SK-N-SH (cell line): Measurements from ENCODE around the gene BNC2. TPM values are rescaled to one million over a fixed set of nuclear protein-coding genes. Genes with fewer than 3 reads are reported as not detected.

Source experiments
- CTCF ChIA-PET: fragments of 300-600, 350-600 bp; formaldehyde crosslinking; extraction: SDS; loops from one replicate; lab custom pipeline; 2021; lab: Yijun Ruan, JAX
- POLR2A ChIA-PET: fragments of 350-600 bp; sonication (Branson Sonifier 250); formaldehyde crosslinking; extraction: SDS; loops from one replicate; lab custom pipeline; 2020; ENCODE audit warnings: antibody characterized with exemption, inconsistent platforms; lab: Yijun Ruan, JAX
- DNase-seq: peaks from one replicate; pipeline ENCODE4 v3.0.0; 2012
- H2AFZ ChIP-seq: fragments of 200-600 bp; sonication (generic); 2 replicates; pipeline ENCODE4 v1.8.1; 2016; ENCODE audit warnings: antibody characterized with exemption, mild to moderate bottlenecking, low read depth
- H3F3A ChIP-seq: fragments of 200-600 bp; sonication (generic); replicated peaks from 2 replicates; pipeline ENCODE3; 2016; ENCODE audit warnings: antibody characterized with exemption, mild to moderate bottlenecking; ENCODE audit not compliant: insufficient read depth
- H3K27ac ChIP-seq, 2 experiments: fragments of 200-500 bp in 1 of 2; fragments of 200-600 bp in 1 of 2; sonication (Bioruptor generic) in 1 of 2; sonication (generic), shearing (Covaris generic) in 1 of 2; 2 replicates each; pipeline versions ENCODE4 v1.5.1 to v1.6.1; 2014 to 2016; ENCODE audit warnings: low read depth in 2 of 2, inconsistent platforms in 1 of 2, low read length in 1 of 2, mild to moderate bottlenecking in 1 of 2, mixed read lengths in 1 of 2
- H3K27me3 ChIP-seq: fragments of 200-600 bp; sonication (generic), shearing (Covaris generic); 2 replicates; pipeline ENCODE4 v1.6.1; 2016; ENCODE audit warnings: mixed run types; ENCODE audit not compliant: insufficient read depth
- H3K36me3 ChIP-seq, 2 experiments: fragments of 200-500 bp in 1 of 2; fragments of 200-600 bp in 1 of 2; sonication (Bioruptor generic) in 1 of 2; sonication (generic) in 1 of 2; replicated peaks in 1 of 2; 2 replicates each; pipeline versions ENCODE3 to v1.5.1; 2014 to 2016; ENCODE audit warnings: low read length in 1 of 2, mild to moderate bottlenecking in 1 of 2; ENCODE audit not compliant: insufficient read depth in 2 of 2, control insufficient read depth in 1 of 2
- H3K4me1 ChIP-seq, 2 experiments: fragments of 200-500 bp in 1 of 2; fragments of 200-600 bp in 1 of 2; sonication (Bioruptor generic) in 1 of 2; sonication (generic), shearing (Covaris generic) in 1 of 2; 2 replicates each; pipeline versions ENCODE4 v1.5.1 to v1.6.1; 2014 to 2016; ENCODE audit warnings: low read depth in 1 of 2, low read length in 1 of 2, mixed run types in 1 of 2; ENCODE audit not compliant: insufficient read depth in 2 of 2, control insufficient read depth in 1 of 2
- H3K4me2 ChIP-seq: fragments of 200-600 bp; sonication (generic), shearing (Covaris generic); 2 replicates; pipeline ENCODE4 v1.6.1; 2017; ENCODE audit warnings: mixed run types
- H3K4me3 ChIP-seq, 2 experiments: fragments of 200-500 bp in 1 of 2; fragments of 200-600 bp in 1 of 2; sonication (Bioruptor generic) in 1 of 2; sonication (generic), shearing (Covaris generic) in 1 of 2; 2 replicates each; pipeline versions ENCODE4 v1.5.1 to v1.8.1; 2014 to 2016; ENCODE audit warnings: low read depth in 2 of 2, inconsistent platforms in 1 of 2, low read length in 1 of 2, mild to moderate bottlenecking in 1 of 2, mixed read lengths in 1 of 2, moderate library complexity in 1 of 2
- H3K79me2 ChIP-seq: fragments of 200-600 bp; sonication (generic); 2 replicates; pipeline ENCODE4 v1.8.1; 2017; ENCODE audit warnings: mild to moderate bottlenecking; ENCODE audit not compliant: insufficient read depth
- H3K9ac ChIP-seq: fragments of 200-600 bp; sonication (generic); 2 replicates; pipeline ENCODE4 v1.6.1; 2017; ENCODE audit warnings: mixed run types
- H3K9me2 ChIP-seq: fragments of 200-600 bp; sonication (generic); 2 replicates; pipeline ENCODE4 v1.6.1; 2017; ENCODE audit warnings: mixed run types
- H3K9me3 ChIP-seq: fragments of 200-600 bp; sonication (generic); 2 replicates; pipeline ENCODE4 v1.6.1; 2017; ENCODE audit warnings: mixed run types, mild to moderate bottlenecking, moderate library complexity
- H4K20me1 ChIP-seq: fragments of 200-600 bp; sonication (generic); 2 replicates; pipeline ENCODE4 v1.6.1; 2017; ENCODE audit warnings: mild to moderate bottlenecking, mixed run types; ENCODE audit not compliant: insufficient read depth
- CTCF ChIP-seq: fragments of 200-600 bp; sonication (generic); IDR thresholded peaks from 2 replicates; pipeline ENCODE4 v1.6.1; 2017; ENCODE audit warnings: antibody characterized with exemption, mild to moderate bottlenecking, moderate library complexity
- FOXJ3 ChIP-seq: sonication (generic); formaldehyde crosslinking; IDR thresholded peaks from 2 replicates; pipeline ENCODE4 v1.5.1; 2020; ENCODE audit warnings: mild to moderate bottlenecking, missing genetic modification reagents
- FOXM1 ChIP-seq: IDR thresholded peaks from 2 replicates; pipeline ENCODE4 v1.4.0; 2012; ENCODE audit warnings: low read depth, mild to moderate bottlenecking
- GATA2 ChIP-seq: sonication (generic); formaldehyde crosslinking; IDR thresholded peaks from 2 replicates; pipeline ENCODE4 v1.5.0; 2020; ENCODE audit warnings: mild to moderate bottlenecking, missing genetic modification reagents
- JUND ChIP-seq: IDR thresholded peaks from 2 replicates; pipeline ENCODE4 v1.4.0; 2012
- NRF1 ChIP-seq: IDR thresholded peaks from 2 replicates; pipeline ENCODE4 v1.6.1; 2012; ENCODE audit warnings: low read depth, mild to moderate bottlenecking, low read length
- RAD21 ChIP-seq: IDR thresholded peaks from 2 replicates; pipeline ENCODE4 v1.6.1; 2012; ENCODE audit warnings: mild to moderate bottlenecking, low read length
- RCOR1 ChIP-seq: fragments of 150-350 bp; IDR thresholded peaks from 2 replicates; pipeline ENCODE4 v1.6.1; 2017; ENCODE audit warnings: antibody characterized with exemption, low read length
- REST ChIP-seq: IDR thresholded peaks from 2 replicates; pipeline ENCODE4 v1.6.1; 2012; ENCODE audit warnings: mild to moderate bottlenecking, low read depth, low read length, moderate library complexity
- RFX5 ChIP-seq: IDR thresholded peaks from 2 replicates; pipeline ENCODE4 v1.6.1; 2012; ENCODE audit warnings: mild to moderate bottlenecking, improper control_type of control experiment, low read length
- RXRA ChIP-seq: IDR thresholded peaks from 2 replicates; pipeline ENCODE4 v1.4.0; 2012; ENCODE audit warnings: low read depth, mild to moderate bottlenecking, borderline replicate concordance
- SIN3A ChIP-seq: IDR thresholded peaks from 2 replicates; pipeline ENCODE4 v1.6.1; 2012; ENCODE audit warnings: low read depth, mild to moderate bottlenecking, low read length, moderate library complexity, borderline replicate concordance
- TEAD4 ChIP-seq: IDR thresholded peaks from 2 replicates; pipeline ENCODE4 v1.4.0; 2012; ENCODE audit warnings: mild to moderate bottlenecking, borderline replicate concordance; ENCODE audit not compliant: insufficient read depth
- polyA plus RNA-seq, 3 experiments: library from polyadenylated mRNA; depleted of rRNA; stranded (reverse); fragments of >200 nt; gene quantifications; 2 replicates each; pipeline ENCODE4 v1.2.3, GENCODE V29; 2012
- TF ChIP-seq, protein P1 (sequence below): IDR thresholded peaks from 2 replicates; pipeline ENCODE4 v1.4.0; 2012; ENCODE audit warnings: low read depth, borderline replicate concordance
- TF ChIP-seq, protein P2 (sequence below): fragments of 150-350 bp; IDR thresholded peaks from 2 replicates; pipeline ENCODE4 v1.6.1; 2016; ENCODE audit warnings: mild to moderate bottlenecking, low read depth, low read length
- TF ChIP-seq, protein P3 (sequence below): IDR thresholded peaks from 2 replicates; pipeline ENCODE4; 2012

BNC2 gene
- polyA plus RNA-seq, 1 of the 3 experiments (the other 2 are of a cell fraction) = 8.8 TPM

DNA sequence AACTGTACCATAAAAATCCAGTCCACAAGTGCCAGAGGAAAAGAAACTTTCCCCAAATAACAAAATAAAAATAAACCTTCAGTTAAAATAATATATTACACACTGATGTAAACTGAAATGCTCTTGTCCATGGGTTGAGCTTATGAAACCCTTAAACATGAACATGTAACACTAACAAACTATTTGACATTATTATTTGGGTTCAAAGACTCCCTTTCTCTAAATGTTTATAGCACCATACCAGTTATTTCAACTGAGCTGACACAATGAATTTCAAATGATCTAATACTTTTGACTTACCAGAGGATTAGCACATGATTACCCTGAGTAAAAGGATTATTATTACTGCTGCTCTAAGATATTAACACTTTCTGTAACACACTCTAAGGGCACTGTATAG, 251.1 kb downstream of the BNC2 start:
- H3K9ac ChIP-seq = no peak overlapping the region
- no peaks in the 10 kb centered on the region for H3F3A ChIP-seq
- no peak overlapping the region for H3K27ac ChIP-seq
- no peaks in the 10 kb centered on the region for H3K36me3 ChIP-seq
- TF ChIP-seq GATA2 (CRISPR knock-in tag) (no peak), FOXM1 (no peak), JUND (no peak), RAD21 (no peak), RCOR1 (no peak), CTCF (no peak), TEAD4 (no peak), NRF1 (no peak), REST (no peak), SIN3A (no peak), FOXJ3 (CRISPR knock-in tag) (no peak), RFX5 (no peak), RXRA (no peak)
- TF ChIP-seq, protein P1, sequence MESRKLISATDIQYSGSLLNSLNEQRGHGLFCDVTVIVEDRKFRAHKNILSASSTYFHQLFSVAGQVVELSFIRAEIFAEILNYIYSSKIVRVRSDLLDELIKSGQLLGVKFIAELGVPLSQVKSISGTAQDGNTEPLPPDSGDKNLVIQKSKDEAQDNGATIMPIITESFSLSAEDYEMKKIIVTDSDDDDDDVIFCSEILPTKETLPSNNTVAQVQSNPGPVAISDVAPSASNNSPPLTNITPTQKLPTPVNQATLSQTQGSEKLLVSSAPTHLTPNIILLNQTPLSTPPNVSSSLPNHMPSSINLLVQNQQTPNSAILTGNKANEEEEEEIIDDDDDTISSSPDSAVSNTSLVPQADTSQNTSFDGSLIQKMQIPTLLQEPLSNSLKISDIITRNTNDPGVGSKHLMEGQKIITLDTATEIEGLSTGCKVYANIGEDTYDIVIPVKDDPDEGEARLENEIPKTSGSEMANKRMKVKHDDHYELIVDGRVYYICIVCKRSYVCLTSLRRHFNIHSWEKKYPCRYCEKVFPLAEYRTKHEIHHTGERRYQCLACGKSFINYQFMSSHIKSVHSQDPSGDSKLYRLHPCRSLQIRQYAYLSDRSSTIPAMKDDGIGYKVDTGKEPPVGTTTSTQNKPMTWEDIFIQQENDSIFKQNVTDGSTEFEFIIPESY = no peak
- TF ChIP-seq, protein P2, sequence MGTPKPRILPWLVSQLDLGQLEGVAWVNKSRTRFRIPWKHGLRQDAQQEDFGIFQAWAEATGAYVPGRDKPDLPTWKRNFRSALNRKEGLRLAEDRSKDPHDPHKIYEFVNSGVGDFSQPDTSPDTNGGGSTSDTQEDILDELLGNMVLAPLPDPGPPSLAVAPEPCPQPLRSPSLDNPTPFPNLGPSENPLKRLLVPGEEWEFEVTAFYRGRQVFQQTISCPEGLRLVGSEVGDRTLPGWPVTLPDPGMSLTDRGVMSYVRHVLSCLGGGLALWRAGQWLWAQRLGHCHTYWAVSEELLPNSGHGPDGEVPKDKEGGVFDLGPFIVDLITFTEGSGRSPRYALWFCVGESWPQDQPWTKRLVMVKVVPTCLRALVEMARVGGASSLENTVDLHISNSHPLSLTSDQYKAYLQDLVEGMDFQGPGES = no peak
- TF ChIP-seq, protein P3, sequence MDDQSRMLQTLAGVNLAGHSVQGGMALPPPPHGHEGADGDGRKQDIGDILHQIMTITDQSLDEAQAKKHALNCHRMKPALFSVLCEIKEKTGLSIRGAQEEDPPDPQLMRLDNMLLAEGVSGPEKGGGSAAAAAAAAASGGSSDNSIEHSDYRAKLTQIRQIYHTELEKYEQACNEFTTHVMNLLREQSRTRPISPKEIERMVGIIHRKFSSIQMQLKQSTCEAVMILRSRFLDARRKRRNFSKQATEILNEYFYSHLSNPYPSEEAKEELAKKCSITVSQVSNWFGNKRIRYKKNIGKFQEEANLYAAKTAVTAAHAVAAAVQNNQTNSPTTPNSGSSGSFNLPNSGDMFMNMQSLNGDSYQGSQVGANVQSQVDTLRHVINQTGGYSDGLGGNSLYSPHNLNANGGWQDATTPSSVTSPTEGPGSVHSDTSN = no peak
- ChIA-PET CTCF (interaction anchor here (0.5 to 0.6 kb wide), 2 partner anchors 38 to 121 kb away, joined by 3 read pairs; no protein-coding TSS in a partner anchor), POLR2A (no interaction called here)
- H3K4me2 ChIP-seq = no peak overlapping the region
- H3K9me2 ChIP-seq = no peaks in the 10 kb centered on the region
- peaks cover 4 to 6% of the 10 kb centered on the region in 2 experiments; a peak in 3 of 4 replicates for H3K4me1 ChIP-seq
- H3K79me2 ChIP-seq = peaks cover 16% of the 10 kb centered on the region
- H4K20me1 ChIP-seq = no peaks in the 10 kb centered on the region
- DNase-seq = no peak
- no peaks in the 10 kb centered on the region for H3K27me3 ChIP-seq
- no peak overlapping the region for H2AFZ ChIP-seq
- no peak overlapping the region for H3K4me3 ChIP-seq
- no peaks in the 10 kb centered on the region for H3K9me3 ChIP-seq
